Measurements from ENCODE around the gene ZMIZ1.

DNA sequence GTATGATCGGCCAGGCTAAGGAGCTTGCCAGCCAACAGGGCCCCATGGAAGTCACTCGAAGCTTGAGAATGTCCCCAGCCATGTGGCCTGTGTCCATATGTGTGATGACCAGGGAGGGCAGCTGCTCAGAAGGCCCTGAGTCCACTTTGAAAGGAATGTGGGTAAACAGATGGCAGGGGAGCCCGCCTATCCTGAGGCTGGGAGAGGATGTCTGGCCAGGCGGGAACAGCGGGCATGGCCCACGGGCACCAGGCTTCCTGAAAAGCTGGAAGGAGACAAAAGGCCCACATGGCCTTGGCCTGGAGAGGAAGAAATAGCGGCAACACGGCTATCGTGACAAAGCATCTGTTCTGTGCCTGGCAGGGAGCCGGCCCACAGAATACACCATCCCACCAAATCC lies 140.6 kb downstream of the ZMIZ1 start:
- TF ChIP-seq EZH2 (IDR thresholded peaks at IDR 0.05; ENCODE audit: borderline replicate concordance, insufficient read depth, low read length, poor library complexity, severe bottlenecking) = no peak
- TF ChIP-seq, protein P1, sequence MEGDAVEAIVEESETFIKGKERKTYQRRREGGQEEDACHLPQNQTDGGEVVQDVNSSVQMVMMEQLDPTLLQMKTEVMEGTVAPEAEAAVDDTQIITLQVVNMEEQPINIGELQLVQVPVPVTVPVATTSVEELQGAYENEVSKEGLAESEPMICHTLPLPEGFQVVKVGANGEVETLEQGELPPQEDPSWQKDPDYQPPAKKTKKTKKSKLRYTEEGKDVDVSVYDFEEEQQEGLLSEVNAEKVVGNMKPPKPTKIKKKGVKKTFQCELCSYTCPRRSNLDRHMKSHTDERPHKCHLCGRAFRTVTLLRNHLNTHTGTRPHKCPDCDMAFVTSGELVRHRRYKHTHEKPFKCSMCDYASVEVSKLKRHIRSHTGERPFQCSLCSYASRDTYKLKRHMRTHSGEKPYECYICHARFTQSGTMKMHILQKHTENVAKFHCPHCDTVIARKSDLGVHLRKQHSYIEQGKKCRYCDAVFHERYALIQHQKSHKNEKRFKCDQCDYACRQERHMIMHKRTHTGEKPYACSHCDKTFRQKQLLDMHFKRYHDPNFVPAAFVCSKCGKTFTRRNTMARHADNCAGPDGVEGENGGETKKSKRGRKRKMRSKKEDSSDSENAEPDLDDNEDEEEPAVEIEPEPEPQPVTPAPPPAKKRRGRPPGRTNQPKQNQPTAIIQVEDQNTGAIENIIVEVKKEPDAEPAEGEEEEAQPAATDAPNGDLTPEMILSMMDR (IDR thresholded peaks at IDR 0.05; ENCODE audit: poor library complexity, severe bottlenecking) = no peak
- TF ChIP-seq POLR2AphosphoS5 (IDR thresholded peaks at IDR 0.05) = no peak
- no peak for TF ChIP-seq SMC3 (conservative IDR thresholded peaks at IDR 0.05; ENCODE audit: poor library complexity)
- TF ChIP-seq, protein P2, sequence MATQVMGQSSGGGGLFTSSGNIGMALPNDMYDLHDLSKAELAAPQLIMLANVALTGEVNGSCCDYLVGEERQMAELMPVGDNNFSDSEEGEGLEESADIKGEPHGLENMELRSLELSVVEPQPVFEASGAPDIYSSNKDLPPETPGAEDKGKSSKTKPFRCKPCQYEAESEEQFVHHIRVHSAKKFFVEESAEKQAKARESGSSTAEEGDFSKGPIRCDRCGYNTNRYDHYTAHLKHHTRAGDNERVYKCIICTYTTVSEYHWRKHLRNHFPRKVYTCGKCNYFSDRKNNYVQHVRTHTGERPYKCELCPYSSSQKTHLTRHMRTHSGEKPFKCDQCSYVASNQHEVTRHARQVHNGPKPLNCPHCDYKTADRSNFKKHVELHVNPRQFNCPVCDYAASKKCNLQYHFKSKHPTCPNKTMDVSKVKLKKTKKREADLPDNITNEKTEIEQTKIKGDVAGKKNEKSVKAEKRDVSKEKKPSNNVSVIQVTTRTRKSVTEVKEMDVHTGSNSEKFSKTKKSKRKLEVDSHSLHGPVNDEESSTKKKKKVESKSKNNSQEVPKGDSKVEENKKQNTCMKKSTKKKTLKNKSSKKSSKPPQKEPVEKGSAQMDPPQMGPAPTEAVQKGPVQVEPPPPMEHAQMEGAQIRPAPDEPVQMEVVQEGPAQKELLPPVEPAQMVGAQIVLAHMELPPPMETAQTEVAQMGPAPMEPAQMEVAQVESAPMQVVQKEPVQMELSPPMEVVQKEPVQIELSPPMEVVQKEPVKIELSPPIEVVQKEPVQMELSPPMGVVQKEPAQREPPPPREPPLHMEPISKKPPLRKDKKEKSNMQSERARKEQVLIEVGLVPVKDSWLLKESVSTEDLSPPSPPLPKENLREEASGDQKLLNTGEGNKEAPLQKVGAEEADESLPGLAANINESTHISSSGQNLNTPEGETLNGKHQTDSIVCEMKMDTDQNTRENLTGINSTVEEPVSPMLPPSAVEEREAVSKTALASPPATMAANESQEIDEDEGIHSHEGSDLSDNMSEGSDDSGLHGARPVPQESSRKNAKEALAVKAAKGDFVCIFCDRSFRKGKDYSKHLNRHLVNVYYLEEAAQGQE (IDR thresholded peaks at IDR 0.05; ENCODE audit: borderline replicate concordance) = no peak
- no peak for TF ChIP-seq EP300 (conservative IDR thresholded peaks at IDR 0.05; ENCODE audit: poor library complexity, severe bottlenecking)
- no peak for TF ChIP-seq RAD21 (conservative IDR thresholded peaks at IDR 0.05)
- no peak for TF ChIP-seq TAF1 (IDR thresholded peaks at IDR 0.05; ENCODE audit: low read depth)
- TF ChIP-seq MXI1 (conservative IDR thresholded peaks at IDR 0.05; ENCODE audit: poor library complexity, severe bottlenecking) = no peak
